Peyer's patch (tissue), 4 donors: ENCODE measurements around the gene FAM184B. TPM values are rescaled to one million over a fixed set of nuclear protein-coding genes. Genes with fewer than 3 reads are reported as not detected.

Experiments
- DNase-seq, 3 donors: peaks; one replicate each; pipeline ENCODE4 v3.0.0-alpha.2; 2017 to 2019
- H3K27ac ChIP-seq, 4 donors: fragments of 200-600 bp; sonication (generic); one replicate each; pipeline ENCODE4 v1.5.1; 2016 to 2019
- H3K27me3 ChIP-seq, 2 donors: fragments of 200-600 bp; sonication (generic); one replicate each; pipeline ENCODE4 v1.5.1; 2019
- H3K36me3 ChIP-seq, 3 donors: fragments of 200-600 bp; sonication (generic); one replicate each; pipeline ENCODE4 v1.5.1; 2016 to 2019
- H3K4me1 ChIP-seq, 4 donors: fragments of 200-600 bp; sonication (generic); one replicate each; pipeline ENCODE4 v1.5.1; 2016 to 2019
- H3K4me3 ChIP-seq, 4 donors: fragments of 200-600 bp; sonication (generic); 1 replicate in 3 of 4; 2 replicates in 1 of 4; pipeline ENCODE4 v1.5.1; 2016 to 2019; ENCODE audit warnings: mild to moderate bottlenecking in 1 of 4
- H3K9me3 ChIP-seq, 4 donors: fragments of 200-600 bp; sonication (generic); one replicate each; pipeline ENCODE4 v1.5.1; 2016 to 2019; ENCODE audit warnings: mild to moderate bottlenecking in 1 of 4
- POLR2A ChIP-seq, 2 donors: fragments of 450-650 bp; IDR thresholded peaks; one replicate each; pipeline ENCODE4 v1.5.1; 2017; ENCODE audit warnings: antibody characterized with exemption in 2 of 2, mild to moderate bottlenecking in 2 of 2, moderate library complexity in 2 of 2
- total RNA-seq, 4 donors: library from RNA; depleted of rRNA; stranded (reverse); fragments of >200 nt; gene quantifications; one replicate each; pipeline ENCODE4 v1.1.0, GENCODE V29; 2016
- TF ChIP-seq, protein P1 (sequence below), 6 experiments: fragments of 450-650 bp in 4 of 6; fragments of 200-600 bp in 2 of 6; sonication (generic) in 1 of 6; IDR thresholded peaks; one replicate each; pipeline ENCODE4 v1.5.1; 2017 to 2019; ENCODE audit warnings: antibody characterized with exemption in 6 of 6, mild to moderate bottlenecking in 3 of 6, moderate library complexity in 1 of 6

The FAM184B gene
- total RNA-seq, 4 donors from 2014 or later: not detected

DNA sequence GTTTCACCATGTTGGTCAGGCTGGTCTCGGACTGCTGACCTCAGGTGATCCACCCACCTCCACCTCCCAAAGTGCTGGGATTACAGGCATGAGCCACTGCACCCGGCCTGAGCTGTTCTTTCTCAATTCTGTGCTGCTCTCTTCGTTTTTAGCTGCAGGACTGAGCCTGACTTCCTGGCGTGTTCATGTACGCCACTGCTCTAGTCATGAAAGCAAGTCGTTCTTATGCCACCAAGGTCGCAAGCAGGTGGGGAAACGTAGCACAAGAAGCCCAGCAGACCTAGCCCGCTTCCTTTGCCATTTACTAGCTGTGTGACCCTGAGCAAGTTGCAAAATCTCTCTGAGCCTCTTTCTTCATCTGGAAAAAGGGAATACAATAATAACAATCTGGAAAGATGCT lies 123.6 kb downstream of the FAM184B start:
- Histone ChIP-seq H3K27ac (no peak overlapping the region), H3K9me3 (no peaks in the 10 kb centered on the region), H3K27me3 (no peaks in the 10 kb centered on the region), H3K4me3 (no peak overlapping the region), H3K4me1 (no peaks in the 10 kb centered on the region), H3K36me3 (no peaks in the 10 kb centered on the region)
- no peak for DNase-seq
- TF ChIP-seq, protein P1, sequence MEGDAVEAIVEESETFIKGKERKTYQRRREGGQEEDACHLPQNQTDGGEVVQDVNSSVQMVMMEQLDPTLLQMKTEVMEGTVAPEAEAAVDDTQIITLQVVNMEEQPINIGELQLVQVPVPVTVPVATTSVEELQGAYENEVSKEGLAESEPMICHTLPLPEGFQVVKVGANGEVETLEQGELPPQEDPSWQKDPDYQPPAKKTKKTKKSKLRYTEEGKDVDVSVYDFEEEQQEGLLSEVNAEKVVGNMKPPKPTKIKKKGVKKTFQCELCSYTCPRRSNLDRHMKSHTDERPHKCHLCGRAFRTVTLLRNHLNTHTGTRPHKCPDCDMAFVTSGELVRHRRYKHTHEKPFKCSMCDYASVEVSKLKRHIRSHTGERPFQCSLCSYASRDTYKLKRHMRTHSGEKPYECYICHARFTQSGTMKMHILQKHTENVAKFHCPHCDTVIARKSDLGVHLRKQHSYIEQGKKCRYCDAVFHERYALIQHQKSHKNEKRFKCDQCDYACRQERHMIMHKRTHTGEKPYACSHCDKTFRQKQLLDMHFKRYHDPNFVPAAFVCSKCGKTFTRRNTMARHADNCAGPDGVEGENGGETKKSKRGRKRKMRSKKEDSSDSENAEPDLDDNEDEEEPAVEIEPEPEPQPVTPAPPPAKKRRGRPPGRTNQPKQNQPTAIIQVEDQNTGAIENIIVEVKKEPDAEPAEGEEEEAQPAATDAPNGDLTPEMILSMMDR (IDR thresholded peaks at IDR 0.05): no peak
- TF ChIP-seq POLR2A (IDR thresholded peaks at IDR 0.05): no peak

DNA sequence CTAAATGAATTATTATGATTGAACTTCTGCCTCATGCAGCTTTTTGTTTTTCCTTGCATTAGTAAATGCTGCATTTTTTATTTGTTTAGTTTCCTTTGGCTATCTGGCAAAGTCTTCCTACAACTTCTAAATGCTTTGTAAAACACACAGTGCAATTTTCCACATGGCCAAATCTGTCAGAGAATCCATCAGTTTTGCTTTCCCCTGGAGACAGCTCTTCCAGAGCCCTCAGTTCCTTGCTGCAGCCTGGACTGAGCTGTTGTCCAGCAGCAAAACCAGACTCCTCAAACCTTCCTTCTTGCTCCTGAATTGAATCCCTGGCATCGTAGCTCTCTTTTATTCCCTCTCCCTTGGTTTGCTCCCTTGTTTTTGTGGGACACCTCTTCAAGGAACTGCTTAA lies 124.3 kb downstream of the FAM184B start:
- TF ChIP-seq POLR2A (IDR thresholded peaks at IDR 0.05): no peak
- TF ChIP-seq, protein P1 (IDR thresholded peaks at IDR 0.05): no peak
- Histone ChIP-seq H3K9me3 (no peaks in the 10 kb centered on the region), H3K4me3 (no peak overlapping the region), H3K27ac (no peak overlapping the region), H3K27me3 (no peaks in the 10 kb centered on the region), H3K36me3 (no peaks in the 10 kb centered on the region), H3K4me1 (no peaks in the 10 kb centered on the region)
- DNase-seq: no peak

DNA sequence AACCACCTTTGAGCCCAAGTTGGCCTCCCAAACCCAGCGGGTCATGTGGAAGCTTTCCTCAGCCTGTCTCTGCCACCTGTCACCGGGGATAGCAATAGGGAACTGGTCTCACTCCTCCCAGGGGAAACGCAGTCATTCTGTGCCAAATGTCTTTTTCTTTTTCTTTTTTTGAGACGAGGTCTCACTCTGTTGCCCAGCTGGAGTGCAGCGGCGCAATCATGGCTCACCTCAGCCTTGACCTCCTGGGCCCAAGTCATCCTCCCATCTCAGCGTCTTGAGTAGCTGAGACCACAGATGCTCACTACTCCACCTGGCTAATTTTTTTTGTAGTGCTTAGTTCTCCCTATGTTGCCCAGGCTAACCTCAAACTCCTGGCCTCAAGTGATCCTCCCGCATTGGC lies 126.7 kb downstream of the FAM184B start:
- H3K9me3 ChIP-seq: no peaks in the 10 kb centered on the region
- no peak overlapping the region for H3K27ac ChIP-seq
- no peak for TF ChIP-seq POLR2A (IDR thresholded peaks at IDR 0.05)
- TF ChIP-seq, protein P1 (IDR thresholded peaks at IDR 0.05): no peak
- H3K4me1 ChIP-seq: no peaks in the 10 kb centered on the region
- no peaks in the 10 kb centered on the region for H3K27me3 ChIP-seq
- no peaks in the 10 kb centered on the region for H3K36me3 ChIP-seq
- DNase-seq: no peak
- no peak overlapping the region for H3K4me3 ChIP-seq

DNA sequence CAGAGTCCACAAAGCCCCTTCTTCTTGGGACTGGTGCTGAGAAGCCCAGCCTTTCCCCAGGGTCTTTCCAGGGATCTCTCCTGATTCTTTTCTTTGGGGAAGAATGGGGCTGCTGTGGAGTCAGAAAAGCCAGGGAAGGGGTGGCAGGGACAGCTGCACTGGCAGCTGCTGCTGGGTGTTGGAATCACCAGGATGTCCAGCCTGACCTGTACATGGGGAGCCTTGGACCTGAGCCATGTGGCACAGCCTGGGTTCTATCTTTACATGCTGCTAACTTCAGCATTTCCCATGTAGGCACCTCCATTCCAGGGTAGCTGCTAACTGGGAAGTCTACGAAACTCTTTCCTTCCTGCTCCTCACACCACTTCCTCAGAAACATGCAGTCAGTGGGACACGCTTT lies 131.0 kb downstream of the FAM184B start:
- Histone ChIP-seq H3K36me3 (no peaks in the 10 kb centered on the region), H3K27me3 (no peaks in the 10 kb centered on the region), H3K4me1 (no peaks in the 10 kb centered on the region), H3K27ac (no peak overlapping the region), H3K4me3 (no peak overlapping the region), H3K9me3 (no peaks in the 10 kb centered on the region)
- TF ChIP-seq, protein P1 (IDR thresholded peaks at IDR 0.05): no peak
- TF ChIP-seq POLR2A (IDR thresholded peaks at IDR 0.05): no peak
- no peak for DNase-seq

DNA sequence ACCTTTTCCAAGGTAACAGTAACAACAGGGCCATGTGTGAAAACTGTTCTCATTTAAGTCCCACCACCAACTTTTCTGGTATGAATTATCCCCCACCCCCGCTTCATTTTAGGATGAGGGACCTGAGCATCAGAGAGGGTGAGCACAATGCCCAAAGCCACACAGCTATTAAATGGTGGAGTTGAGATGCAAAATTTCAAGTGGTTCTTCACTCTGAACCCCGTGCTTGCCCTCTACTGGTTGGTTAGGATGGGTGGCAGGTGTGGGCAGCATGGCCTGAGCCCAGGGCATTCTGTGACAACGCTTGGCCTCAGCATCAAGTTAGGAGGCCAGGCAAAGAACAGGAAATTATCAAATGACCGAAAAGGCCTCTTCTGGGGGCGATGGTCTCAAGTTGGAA lies 133.5 kb downstream of the FAM184B start:
- no peaks in the 10 kb centered on the region for H3K36me3 ChIP-seq
- H3K27me3 ChIP-seq: no peaks in the 10 kb centered on the region
- no peak for DNase-seq
- TF ChIP-seq POLR2A (IDR thresholded peaks at IDR 0.05): no peak
- TF ChIP-seq, protein P1 (IDR thresholded peaks at IDR 0.05): no peak
- no peak overlapping the region for H3K4me3 ChIP-seq
- H3K27ac ChIP-seq: no peak overlapping the region
- H3K9me3 ChIP-seq: no peaks in the 10 kb centered on the region
- H3K4me1 ChIP-seq: no peaks in the 10 kb centered on the region

DNA sequence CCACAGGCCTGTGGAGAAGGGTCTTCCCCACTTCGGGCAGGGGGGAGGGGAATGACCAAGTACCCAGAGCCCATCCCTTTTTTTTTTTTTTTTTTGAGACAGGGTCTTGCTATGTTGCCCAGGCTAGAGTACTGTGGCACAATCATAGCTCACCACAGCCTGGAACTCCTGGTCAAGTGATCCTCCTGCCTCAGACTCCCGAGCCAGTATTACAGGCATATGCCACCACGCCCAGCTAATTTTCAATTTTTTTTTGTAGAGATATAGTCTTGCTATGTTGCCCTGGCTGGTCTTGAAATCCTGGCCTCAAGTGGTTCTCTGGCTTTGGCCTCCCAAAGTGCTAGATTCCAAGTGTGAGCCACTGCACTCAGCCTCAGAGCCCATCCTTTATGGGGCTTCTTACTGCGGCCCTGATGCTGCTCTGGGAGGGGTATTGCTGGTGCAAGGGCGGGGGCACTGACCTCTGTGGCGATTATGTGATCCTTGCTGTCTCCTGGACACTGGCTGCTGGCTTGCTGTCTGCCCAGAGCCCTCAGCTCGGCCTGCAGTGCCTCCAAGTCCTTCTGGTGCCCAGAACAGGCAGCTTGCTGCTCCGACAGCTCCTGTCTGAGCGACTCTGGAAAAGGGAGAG lies 134.1 kb downstream of the FAM184B start:
- DNase-seq: no peak
- Histone ChIP-seq H3K27me3 (no peaks in the 10 kb centered on the region), H3K4me1 (no peaks in the 10 kb centered on the region), H3K9me3 (no peaks in the 10 kb centered on the region), H3K4me3 (no peak overlapping the region), H3K36me3 (no peaks in the 10 kb centered on the region), H3K27ac (no peak overlapping the region)
- no peak for TF ChIP-seq POLR2A (IDR thresholded peaks at IDR 0.05)
- TF ChIP-seq, protein P1 (IDR thresholded peaks at IDR 0.05): no peak
